ES-I3 (cell line): Measurements from ENCODE around the gene LCK.

Source experiments
- H3K36me3 ChIP-seq: 2 replicates; pipeline ENCODE4 v1.6.1; 2013; ENCODE audit warnings: mild to moderate bottlenecking, low read length, control low read depth, moderate library complexity; ENCODE audit not compliant: insufficient read depth
- H3K4me1 ChIP-seq: 2 replicates; pipeline ENCODE4 v1.6.1; 2013; ENCODE audit warnings: mild to moderate bottlenecking, control low read depth, low read length; ENCODE audit not compliant: insufficient read depth
- H3K9ac ChIP-seq: 2 replicates; pipeline ENCODE4 v1.6.1; 2013; ENCODE audit warnings: low read depth, mild to moderate bottlenecking, low read length, moderate library complexity
- H3K9me3 ChIP-seq: 2 replicates; pipeline ENCODE4 v1.6.1; 2013; ENCODE audit warnings: mild to moderate bottlenecking, low read length, moderate library complexity; ENCODE audit not compliant: control insufficient read depth, insufficient read depth

The LCK gene

DNA sequence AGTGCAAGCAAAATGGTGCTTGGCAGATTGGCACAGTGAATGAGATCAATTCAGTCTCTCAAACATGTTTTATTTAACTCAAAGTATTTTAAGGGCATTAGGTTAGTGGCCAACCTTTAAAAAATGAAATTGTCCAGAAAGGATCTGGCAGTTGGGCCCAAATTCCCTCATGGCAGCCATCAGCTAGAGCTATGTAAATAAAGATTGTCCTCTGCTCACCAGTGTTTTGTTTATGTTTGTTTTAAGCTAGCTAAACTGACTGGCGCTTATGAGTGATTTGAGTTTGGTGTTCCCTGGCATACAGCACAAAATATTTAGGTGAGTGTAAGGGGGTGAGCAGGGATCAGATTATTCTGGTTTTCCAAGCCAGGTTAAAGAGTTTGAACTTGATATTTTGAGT is 58.9 kb downstream of the LCK start:
- no peaks in the 10 kb centered on the region for H3K4me1 ChIP-seq
- no peaks in the 10 kb centered on the region for H3K9me3 ChIP-seq
- peaks cover under 1% of the 10 kb centered on the region; the same call in 1 of the 2 replicates for H3K36me3 ChIP-seq
- no peak overlapping the region for H3K9ac ChIP-seq

DNA sequence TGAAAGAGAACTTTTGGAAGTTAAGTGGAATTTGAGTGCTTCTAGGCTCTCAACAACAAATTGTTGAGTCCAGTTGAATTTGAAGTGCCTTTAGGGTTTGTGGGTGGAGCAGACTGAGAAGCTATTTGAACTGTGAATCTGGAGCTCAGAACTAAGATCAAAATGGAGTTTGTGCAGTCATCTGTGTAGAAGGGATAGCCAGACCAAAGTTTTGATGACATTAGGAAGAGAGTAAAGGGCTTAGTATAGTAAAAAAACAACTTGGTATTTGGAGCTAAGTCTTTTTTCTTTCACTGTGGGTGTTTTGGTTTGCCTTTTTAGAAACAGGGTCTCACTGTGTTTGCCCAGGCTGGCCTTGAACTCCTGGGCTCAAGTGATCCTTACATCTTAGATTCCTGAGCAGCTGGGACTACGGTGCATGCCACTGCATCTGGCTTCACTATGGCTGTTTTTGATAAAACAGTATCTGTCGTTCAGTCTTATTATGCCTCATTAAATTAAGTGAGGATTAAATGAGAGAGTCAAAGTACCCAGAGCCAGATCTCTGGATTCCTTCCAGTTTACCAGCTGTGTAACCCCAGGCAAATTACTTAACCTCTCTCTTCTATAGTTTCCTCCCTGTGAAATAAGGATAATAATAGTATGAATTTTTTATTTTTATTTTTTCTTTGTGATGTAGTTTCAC is 60.8 kb downstream of the LCK start:
- Histone ChIP-seq H3K9ac (no peak overlapping the region), H3K9me3 (no peaks in the 10 kb centered on the region), H3K36me3 (no peaks in the 10 kb centered on the region; the same call in 1 of the 2 replicates), H3K4me1 (no peaks in the 10 kb centered on the region)

DNA sequence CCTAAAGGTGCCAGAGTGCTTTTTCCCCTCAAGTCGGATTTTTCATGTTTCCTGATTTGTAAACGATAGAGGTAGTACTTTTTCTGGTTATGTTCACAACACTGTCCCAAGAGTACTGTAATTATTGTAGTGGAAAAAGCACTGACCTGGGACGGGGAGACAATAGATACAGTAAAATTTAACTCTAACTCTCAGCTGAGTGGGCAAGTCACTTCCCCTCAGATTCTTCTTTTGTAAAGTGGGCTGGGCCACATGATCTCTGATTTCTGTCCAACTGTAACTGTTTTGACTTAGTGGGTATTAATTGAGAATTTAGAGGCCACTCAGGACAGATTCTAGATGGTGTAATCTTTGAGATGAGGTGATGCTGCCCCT is 65.8 kb downstream of the LCK start:
- no peak overlapping the region for H3K9ac ChIP-seq
- H3K9me3 ChIP-seq = no peaks in the 10 kb centered on the region
- no peaks in the 10 kb centered on the region for H3K4me1 ChIP-seq
- H3K36me3 ChIP-seq = peaks cover under 1% of the 10 kb centered on the region

DNA sequence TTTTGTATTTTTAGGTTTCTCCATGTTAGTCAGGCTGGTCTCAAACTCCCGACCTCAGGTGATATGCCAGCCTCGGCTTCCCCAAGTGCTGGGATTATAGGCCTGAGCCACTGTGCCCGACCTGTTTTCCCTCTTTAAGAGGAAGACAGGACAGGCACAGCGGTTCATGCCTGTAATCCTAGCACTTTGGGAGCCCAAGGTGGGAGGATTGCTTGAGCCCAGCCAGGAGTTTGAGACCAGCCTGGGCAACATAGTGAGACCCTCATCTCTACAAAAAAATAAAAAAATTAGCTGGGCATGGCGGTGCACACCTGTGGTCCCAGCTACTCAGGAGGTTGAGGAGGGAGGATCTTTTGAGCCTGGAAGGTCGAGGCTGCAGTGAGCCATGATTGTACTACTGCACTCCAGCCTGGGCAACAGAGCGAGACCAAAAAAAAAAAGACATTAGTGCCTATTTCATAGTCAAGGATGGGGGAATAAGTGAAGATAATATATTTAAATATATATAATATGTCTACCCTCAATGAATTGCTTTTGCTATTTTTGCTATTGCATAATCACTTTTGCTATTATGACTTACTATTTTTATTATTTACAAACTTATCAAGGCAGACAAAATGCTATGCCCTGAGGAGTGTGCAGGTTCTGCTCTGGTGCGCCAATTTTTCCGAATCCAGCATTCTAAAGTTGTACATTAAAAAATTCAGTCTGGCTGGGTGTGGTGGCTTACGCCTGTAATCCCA is 67.2 kb downstream of the LCK start:
- H3K9me3 ChIP-seq = no peaks in the 10 kb centered on the region
- no peaks in the 10 kb centered on the region for H3K4me1 ChIP-seq
- H3K9ac ChIP-seq = no peak overlapping the region
- H3K36me3 ChIP-seq = peaks cover 3% of the 10 kb centered on the region

DNA sequence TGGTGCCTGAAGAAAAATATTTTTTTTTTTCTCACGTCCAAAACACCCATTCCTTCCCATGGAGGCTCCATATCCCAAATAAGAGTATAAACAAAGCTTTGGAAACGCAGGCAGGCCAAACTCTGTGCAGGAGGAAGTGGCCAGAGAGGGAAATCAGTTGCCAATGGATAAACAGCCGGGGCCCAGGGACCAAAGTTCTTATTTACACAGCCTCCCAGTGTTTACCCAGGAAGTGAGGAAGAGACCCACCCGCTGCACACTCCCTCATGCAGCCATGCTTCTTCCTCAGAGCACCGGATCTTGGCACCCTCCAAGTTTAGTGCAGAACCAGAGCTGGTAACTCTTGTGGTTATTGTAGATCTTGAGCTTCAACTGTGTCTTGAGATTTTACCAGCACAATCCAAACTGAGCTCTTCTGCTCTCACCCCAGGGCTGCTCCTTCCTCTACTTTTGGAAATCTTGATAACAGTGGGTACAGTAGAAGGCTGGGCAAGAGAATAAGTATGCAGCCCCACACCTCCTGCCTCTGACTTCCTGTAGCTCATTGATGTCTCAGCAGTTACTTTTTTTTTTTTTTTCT is 70.7 kb downstream of the LCK start:
- Histone ChIP-seq H3K4me1 (no peaks in the 10 kb centered on the region), H3K9ac (no peak overlapping the region), H3K36me3 (peaks cover 4% of the 10 kb centered on the region)

DNA sequence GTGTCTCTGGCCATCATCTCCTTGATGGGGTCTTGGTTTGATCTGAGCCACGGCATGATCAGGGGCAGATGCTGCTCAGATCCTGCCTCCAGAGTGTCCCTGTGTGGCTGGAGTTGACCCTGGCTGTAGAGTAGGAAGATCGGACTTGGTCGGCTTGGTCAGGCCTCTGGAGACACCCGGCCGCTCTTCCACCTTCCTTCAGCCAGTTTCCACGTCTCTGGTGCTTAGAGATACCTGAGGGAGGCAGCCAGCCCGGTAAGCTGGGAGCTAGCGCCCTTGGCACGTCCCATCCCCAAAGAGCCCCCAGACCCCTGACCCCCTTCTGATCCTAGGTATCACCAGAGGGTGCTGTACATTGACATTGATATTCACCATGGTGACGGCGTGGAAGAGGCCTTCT is 76.1 kb downstream of the LCK start:
- H3K4me1 ChIP-seq = no peaks in the 10 kb centered on the region
- no peak overlapping the region for H3K9ac ChIP-seq
- no peaks in the 10 kb centered on the region for H3K9me3 ChIP-seq
- peaks cover 35% of the 10 kb centered on the region for H3K36me3 ChIP-seq

More for the DNA sequence above, 70.7 kb downstream of the LCK start:
- no peaks in the 10 kb centered on the region for H3K9me3 ChIP-seq

DNA sequence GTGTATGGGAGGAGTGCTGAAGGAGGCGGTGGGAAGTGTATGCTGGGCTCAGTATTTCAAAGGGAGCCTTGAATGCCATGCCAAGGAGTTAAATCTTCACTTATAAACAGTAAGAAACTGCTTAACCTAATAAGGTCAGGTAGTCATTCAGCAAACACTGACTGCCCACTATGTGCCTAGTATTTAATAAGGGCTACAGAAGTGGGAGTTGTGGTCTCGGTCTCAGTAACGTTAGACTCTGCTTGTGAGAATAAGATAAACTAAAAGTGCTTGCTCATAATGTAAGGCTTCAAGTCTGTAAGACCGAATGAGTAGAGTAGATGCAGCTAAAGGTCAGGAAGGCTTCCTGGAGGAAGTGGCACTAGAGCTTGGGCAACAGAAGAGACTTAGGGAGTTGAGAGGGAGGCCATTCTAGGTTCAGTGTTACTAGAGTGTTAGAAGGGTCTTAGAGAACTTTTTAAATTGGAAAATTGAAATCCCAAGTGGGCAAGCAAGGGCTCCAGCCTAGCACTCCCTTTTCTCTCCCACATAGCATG is 78.9 kb downstream of the LCK start:
- no peaks in the 10 kb centered on the region for H3K9me3 ChIP-seq
- no peak overlapping the region for H3K9ac ChIP-seq
- H3K4me1 ChIP-seq = 0 out of 2 replicates have a peak, but pooled peaks cover 3% of the 10 kb centered on the region
- H3K36me3 ChIP-seq = peaks cover 35% of the 10 kb centered on the region

DNA sequence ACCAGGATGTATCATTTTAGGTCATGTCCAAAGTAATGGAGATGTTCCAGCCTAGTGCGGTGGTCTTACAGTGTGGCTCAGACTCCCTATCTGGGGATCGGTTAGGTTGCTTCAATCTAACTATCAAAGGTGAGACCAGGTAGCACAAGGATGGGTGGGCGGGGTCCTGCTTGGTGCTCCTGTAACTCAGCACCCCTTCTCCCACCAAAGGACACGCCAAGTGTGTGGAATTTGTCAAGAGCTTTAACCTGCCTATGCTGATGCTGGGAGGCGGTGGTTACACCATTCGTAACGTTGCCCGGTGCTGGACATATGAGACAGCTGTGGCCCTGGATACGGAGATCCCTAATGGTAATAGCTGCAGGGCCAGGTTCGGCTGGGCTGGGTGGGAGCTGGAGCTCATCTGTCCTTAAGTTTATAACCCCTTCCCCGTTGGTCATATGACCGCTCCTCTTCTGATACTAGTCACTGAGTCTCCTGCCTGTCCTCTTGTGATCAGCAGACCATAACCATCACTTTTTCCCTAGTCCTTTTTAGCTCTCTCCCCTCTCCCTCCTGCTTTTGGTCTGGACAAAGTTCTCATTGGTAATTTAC is 79.6 kb downstream of the LCK start:
- Histone ChIP-seq H3K4me1 (0 out of 2 replicates have a peak, but pooled peaks cover 3% of the 10 kb centered on the region), H3K36me3 (peaks cover 35% of the 10 kb centered on the region), H3K9me3 (no peaks in the 10 kb centered on the region), H3K9ac (no peak overlapping the region)

DNA sequence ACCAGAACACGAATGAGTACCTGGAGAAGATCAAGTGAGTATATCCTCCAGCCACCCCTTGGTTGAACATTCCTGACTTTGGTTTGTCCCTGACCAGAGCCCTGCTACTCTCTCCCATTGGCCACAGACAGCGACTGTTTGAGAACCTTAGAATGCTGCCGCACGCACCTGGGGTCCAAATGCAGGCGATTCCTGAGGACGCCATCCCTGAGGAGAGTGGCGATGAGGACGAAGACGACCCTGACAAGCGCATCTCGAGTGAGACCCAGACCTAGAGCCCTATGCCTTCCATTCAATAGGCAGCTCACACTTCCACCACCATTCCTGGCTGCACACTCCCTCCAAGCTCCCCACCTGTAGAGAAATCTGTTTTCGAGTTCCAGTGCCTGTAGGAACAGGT is 80.5 kb downstream of the LCK start:
- H3K9me3 ChIP-seq = no peaks in the 10 kb centered on the region
- no peak overlapping the region for H3K9ac ChIP-seq
- H3K36me3 ChIP-seq = peaks cover 35% of the 10 kb centered on the region
- 0 out of 2 replicates have a peak, but pooled peaks cover 3% of the 10 kb centered on the region for H3K4me1 ChIP-seq

DNA sequence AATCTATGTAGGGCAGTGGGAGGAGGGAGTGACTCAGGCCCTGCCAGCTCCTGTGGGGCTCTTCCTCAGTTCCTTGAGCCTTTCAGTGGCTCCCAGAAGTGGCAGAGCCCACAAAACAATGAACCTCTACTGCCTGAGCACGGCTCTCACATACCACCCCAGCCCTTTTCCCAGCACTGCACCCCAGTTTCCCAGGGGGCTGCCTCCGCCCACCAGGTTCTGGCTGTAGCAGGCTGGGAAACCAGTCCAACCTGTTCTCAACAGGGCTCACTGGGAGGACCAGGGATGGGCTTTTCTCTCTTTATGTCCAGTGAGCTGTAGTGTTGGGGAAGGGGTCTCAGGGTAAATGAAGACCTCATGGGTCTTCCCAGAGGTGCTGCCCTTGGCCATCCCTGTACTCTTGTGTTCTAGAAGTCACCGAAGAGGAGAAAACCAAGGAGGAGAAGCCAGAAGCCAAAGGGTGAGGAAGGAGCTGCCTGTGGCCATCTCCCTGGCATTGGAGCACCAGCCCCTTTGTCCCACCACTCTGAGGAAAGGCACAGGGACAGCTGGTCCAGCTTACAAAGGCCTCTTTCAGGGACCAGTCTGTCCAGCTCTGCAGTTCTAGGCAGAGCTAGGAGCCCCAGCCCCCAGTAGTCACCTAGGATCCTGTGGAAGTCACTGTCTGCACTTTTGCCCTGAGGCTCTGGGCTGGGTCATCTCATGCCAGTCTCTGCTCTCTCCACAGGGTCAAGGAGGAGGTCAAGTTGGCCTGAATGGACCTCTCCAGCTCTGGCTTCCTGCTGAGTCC is 81.4 kb downstream of the LCK start:
- Histone ChIP-seq H3K9me3 (no peaks in the 10 kb centered on the region), H3K36me3 (peaks cover 27% of the 10 kb centered on the region), H3K4me1 (peaks cover 11% of the 10 kb centered on the region; the same call in 1 of the 2 replicates), H3K9ac (no peak overlapping the region)

DNA sequence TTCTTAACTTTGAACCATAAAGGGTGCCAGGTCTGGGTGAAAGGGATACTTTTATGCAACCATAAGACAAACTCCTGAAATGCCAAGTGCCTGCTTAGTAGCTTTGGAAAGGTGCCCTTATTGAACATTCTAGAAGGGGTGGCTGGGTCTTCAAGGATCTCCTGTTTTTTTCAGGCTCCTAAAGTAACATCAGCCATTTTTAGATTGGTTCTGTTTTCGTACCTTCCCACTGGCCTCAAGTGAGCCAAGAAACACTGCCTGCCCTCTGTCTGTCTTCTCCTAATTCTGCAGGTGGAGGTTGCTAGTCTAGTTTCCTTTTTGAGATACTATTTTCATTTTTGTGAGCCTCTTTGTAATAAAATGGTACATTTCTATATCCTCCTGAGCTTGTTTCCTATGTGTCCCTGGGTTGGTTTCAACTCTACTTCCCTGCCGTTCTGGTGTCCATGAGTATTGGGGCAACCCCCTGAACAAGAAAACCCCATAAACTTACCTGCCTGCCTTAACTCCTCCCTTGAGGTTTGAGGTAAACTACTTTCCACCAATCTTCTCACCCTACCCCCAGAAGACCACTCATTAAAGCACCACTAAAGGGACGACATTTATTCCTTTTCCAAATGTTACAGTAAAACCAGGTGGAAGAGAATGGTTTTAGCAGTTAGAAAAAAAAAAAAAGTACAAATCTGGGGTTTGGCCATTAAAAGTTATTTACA is 82.3 kb downstream of the LCK start:
- Histone ChIP-seq H3K36me3 (peaks cover 21% of the 10 kb centered on the region), H3K9ac (no peak overlapping the region), H3K9me3 (no peaks in the 10 kb centered on the region), H3K4me1 (peaks cover 20% of the 10 kb centered on the region; the same call in 1 of the 2 replicates)

DNA sequence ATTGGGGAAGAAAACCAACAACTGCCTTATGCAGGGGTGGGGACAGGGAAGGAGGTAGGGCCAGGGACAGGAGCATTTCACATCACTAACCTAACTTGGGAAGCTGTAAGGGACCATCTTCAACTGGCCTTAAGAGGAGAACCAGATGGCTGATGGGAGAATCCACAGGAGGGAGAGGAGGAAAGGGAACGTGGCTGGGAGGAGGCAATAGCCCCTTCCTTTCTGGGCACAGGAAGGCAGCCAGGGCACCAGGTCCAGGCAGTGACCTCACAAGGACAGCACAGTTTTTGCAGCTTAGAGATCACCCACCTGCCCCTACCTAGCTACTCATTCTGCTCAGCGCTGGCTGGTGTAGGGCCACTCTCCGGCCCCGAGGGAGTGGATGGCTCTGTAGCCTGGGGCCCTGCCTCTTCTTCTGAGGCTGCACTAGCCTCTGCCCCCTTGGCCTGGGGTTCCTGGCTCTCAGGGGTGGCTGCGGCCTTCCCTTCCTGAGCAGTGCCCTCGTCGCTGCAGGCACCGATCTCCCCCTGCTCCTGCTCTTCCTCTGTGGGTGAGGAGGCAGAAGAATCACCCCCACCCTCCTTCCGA is 83.3 kb downstream of the LCK start:
- Histone ChIP-seq H3K9ac (peak overlapping the region; percentile 87), H3K9me3 (no peaks in the 10 kb centered on the region), H3K4me1 (peaks cover 22% of the 10 kb centered on the region; the same call in 1 of the 2 replicates), H3K36me3 (peaks cover 15% of the 10 kb centered on the region)
